Trophoblast cell (in vitro differentiated cells and primary cell): ENCODE data around the gene SNTG2.

Experiments
- DNase-seq, 2 donors: peaks; one replicate each; pipeline ENCODE4 v3.0.0-alpha.2; 2016
- H2AFZ ChIP-seq: 2 replicates; pipeline ENCODE4 v1.6.1; 2013; ENCODE audit warnings: low read length, moderate library complexity, mild to moderate bottlenecking; ENCODE audit not compliant: insufficient read depth, poor library complexity
- H2AK5ac ChIP-seq: 2 replicates; pipeline ENCODE4 v1.6.1; 2013; ENCODE audit warnings: mild to moderate bottlenecking, low read length
- H2BK120ac ChIP-seq: 2 replicates; pipeline ENCODE4 v1.6.1; 2013; ENCODE audit warnings: low read length, mild to moderate bottlenecking, moderate library complexity; ENCODE audit not compliant: insufficient read depth, poor library complexity
- H2BK12ac ChIP-seq: 2 replicates; pipeline ENCODE4 v1.6.1; 2013; ENCODE audit warnings: mild to moderate bottlenecking, low read length, moderate library complexity
- H2BK5ac ChIP-seq: 2 replicates; pipeline ENCODE4 v1.6.1; 2013; ENCODE audit warnings: low read length, low read depth, moderate library complexity, mild to moderate bottlenecking; ENCODE audit not compliant: poor library complexity
- H3K14ac ChIP-seq: 2 replicates; pipeline ENCODE4 v1.6.1; 2013; ENCODE audit warnings: mild to moderate bottlenecking, low read length
- H3K18ac ChIP-seq: 2 replicates; pipeline ENCODE4 v1.6.1; 2013; ENCODE audit warnings: mild to moderate bottlenecking, low read length
- H3K23ac ChIP-seq: 2 replicates; pipeline ENCODE4 v1.6.1; 2013; ENCODE audit warnings: low read length
- H3K27ac ChIP-seq: 2 replicates; pipeline ENCODE4 v1.5.1; 2013; ENCODE audit warnings: low read depth, mild to moderate bottlenecking, inconsistent platforms, low read length, moderate library complexity
- H3K27me3 ChIP-seq: 2 replicates; pipeline ENCODE4 v1.6.1; 2013; ENCODE audit warnings: inconsistent platforms, mild to moderate bottlenecking, low read length, moderate library complexity; ENCODE audit not compliant: insufficient read depth
- H3K36me3 ChIP-seq, 2 experiments: 1 replicate in 1 of 2; 2 replicates in 1 of 2; pipeline ENCODE4 v1.6.1; 2013; ENCODE audit warnings: low read length in 2 of 2, mild to moderate bottlenecking in 2 of 2, moderate library complexity in 1 of 2; ENCODE audit not compliant: insufficient read depth in 2 of 2, control insufficient read depth in 1 of 2
- H3K4ac ChIP-seq: 2 replicates; pipeline ENCODE4 v1.6.1; 2013; ENCODE audit warnings: low read depth, mild to moderate bottlenecking, low read length, moderate library complexity
- H3K4me1 ChIP-seq, 2 experiments: 1 replicate in 1 of 2; 2 replicates in 1 of 2; pipeline ENCODE4 v1.6.1; 2013; ENCODE audit warnings: low read length in 2 of 2, mild to moderate bottlenecking in 2 of 2, moderate library complexity in 1 of 2; ENCODE audit not compliant: insufficient read depth in 2 of 2, control insufficient read depth in 1 of 2
- H3K4me2 ChIP-seq: 2 replicates; pipeline ENCODE4 v1.6.1; 2013; ENCODE audit warnings: inconsistent platforms, mild to moderate bottlenecking, low read length, moderate library complexity
- H3K4me3 ChIP-seq: 2 replicates; pipeline ENCODE4 v1.5.1; 2013; ENCODE audit warnings: mild to moderate bottlenecking, low read depth, low read length, inconsistent platforms
- H3K79me1 ChIP-seq: one replicate; pipeline ENCODE4 v1.6.1; 2013; ENCODE audit warnings: low read length
- H3K79me2 ChIP-seq: 2 replicates; pipeline ENCODE4 v1.6.1; 2013; ENCODE audit warnings: low read length, mild to moderate bottlenecking; ENCODE audit not compliant: control insufficient read depth, insufficient read depth, poor library complexity
- H3K9ac ChIP-seq: 2 replicates; pipeline ENCODE4 v1.6.1; 2013; ENCODE audit warnings: mild to moderate bottlenecking, low read length
- H3K9me3 ChIP-seq: 2 replicates; pipeline ENCODE4 v1.6.1; 2013; ENCODE audit warnings: low read depth, mild to moderate bottlenecking, control low read depth, inconsistent platforms, low read length; ENCODE audit not compliant: insufficient read depth
- H4K12ac ChIP-seq: 2 replicates; pipeline ENCODE4 v1.6.1; 2013; ENCODE audit warnings: low read depth, mild to moderate bottlenecking, low read length, moderate library complexity
- H4K8ac ChIP-seq: 2 replicates; pipeline ENCODE4 v1.6.1; 2013; ENCODE audit warnings: low read depth, mild to moderate bottlenecking, low read length, moderate library complexity
- H4K91ac ChIP-seq: one replicate; pipeline ENCODE4 v1.6.1; 2013; ENCODE audit warnings: low read depth, mild to moderate bottlenecking, low read length, moderate library complexity
- WGBS: extraction: QIAGEN DNeasy Blood & Tissue Kit; methylation state at CpG from one replicate; pipeline ENCODE4 v1.1.7; 2013; ENCODE audit warnings: missing lambda C conversion rate; ENCODE audit not compliant: insufficient read length, insufficient coverage; ENCODE audit errors: extremely low coverage; 5-methylcytosine and 5-hydroxymethylcytosine counted together

SNTG2 gene

DNA sequence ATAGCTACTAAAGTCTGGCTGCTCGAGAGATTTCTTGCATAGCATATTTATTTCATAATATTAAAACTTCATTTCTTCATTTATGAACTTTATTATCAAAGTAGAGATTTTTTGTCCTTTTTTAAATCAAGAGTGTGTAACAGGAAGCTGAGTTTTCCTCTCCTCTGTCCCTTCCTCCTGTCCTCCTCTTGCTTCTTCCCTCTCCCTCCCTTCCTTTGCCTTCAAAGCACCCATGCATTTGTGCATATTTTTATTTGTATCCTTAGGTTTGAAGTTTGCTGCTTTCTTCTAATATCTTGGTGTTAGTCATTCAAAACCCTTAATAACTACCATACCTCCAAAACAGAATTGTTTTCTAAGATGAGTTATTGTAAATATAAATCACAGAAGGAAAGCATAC is 174.6 kb downstream of the SNTG2 start:
- Histone ChIP-seq H4K91ac (no peak overlapping the region), H3K9ac (no peak overlapping the region), H2BK12ac (no peak overlapping the region), H3K4me3 (no peak overlapping the region), H3K27me3 (no peaks in the 10 kb centered on the region), H2AFZ (no peak overlapping the region), H3K4me1 (no peaks in the 10 kb centered on the region), H3K27ac (no peak overlapping the region), H3K14ac (no peak overlapping the region), H3K79me2 (no peaks in the 10 kb centered on the region), H2BK120ac (no peak overlapping the region), H3K36me3 (no peaks in the 10 kb centered on the region), H2AK5ac (no peak overlapping the region), H2BK5ac (no peak overlapping the region), H3K9me3 (no peaks in the 10 kb centered on the region), H3K79me1 (no peaks in the 10 kb centered on the region), H3K4ac (no peak overlapping the region), H3K18ac (no peak overlapping the region), H4K8ac (no peak overlapping the region), H4K12ac (no peak overlapping the region), H3K23ac (no peak overlapping the region), H3K4me2 (no peak overlapping the region)
- no peak for DNase-seq
- WGBS: no CpG with 5 or more reads among the region's 1 CpG

DNA sequence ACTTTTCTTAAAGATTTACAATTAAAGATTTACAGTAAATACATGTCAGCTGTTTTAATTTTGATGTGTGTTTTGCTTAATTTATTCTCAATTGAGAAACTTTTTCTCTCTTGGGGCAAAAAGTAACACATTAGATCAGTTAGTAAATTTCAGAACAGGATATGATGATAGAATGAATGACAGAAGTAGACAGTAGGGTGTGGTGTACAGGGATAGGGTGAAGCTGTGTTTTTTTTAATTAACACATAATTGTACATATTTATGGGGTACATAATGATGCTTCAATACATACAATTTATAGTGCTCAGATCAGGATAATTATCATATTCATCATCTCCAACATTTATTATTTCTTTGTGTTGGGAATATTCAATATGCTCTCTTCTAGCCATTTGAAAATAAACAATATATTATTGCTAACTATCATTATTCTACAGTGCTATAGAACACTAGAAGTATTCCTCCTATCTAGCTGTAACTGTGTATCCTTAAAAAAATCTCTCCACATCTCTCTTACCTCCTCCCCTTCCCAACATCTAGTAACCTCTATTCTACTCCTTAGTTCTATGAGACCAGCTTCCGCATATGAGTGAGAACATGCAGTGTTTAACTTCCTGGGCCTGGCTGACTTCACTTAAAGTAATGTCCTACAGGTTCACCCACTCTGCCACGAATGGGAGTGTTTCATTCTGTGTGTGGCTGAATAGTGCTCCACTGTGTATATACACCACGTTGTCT is 175.2 kb downstream of the SNTG2 start:
- no CpG with 5 or more reads among the region's 3 CpGs for WGBS
- H3K36me3 ChIP-seq: no peaks in the 10 kb centered on the region
- H3K9ac ChIP-seq: no peak overlapping the region
- no peak overlapping the region for H3K4ac ChIP-seq
- H3K4me2 ChIP-seq: no peak overlapping the region
- no peak overlapping the region for H2BK5ac ChIP-seq
- H4K12ac ChIP-seq: no peak overlapping the region
- H3K27ac ChIP-seq: no peak overlapping the region
- DNase-seq: no peak
- H3K4me3 ChIP-seq: no peak overlapping the region
- H2BK12ac ChIP-seq: no peak overlapping the region
- H3K18ac ChIP-seq: no peak overlapping the region
- no peak overlapping the region for H3K14ac ChIP-seq
- H3K27me3 ChIP-seq: no peaks in the 10 kb centered on the region
- H2AK5ac ChIP-seq: no peak overlapping the region
- no peak overlapping the region for H2AFZ ChIP-seq
- H3K79me2 ChIP-seq: no peaks in the 10 kb centered on the region
- no peak overlapping the region for H4K8ac ChIP-seq
- no peak overlapping the region for H2BK120ac ChIP-seq
- no peaks in the 10 kb centered on the region for H3K4me1 ChIP-seq
- H3K9me3 ChIP-seq: no peaks in the 10 kb centered on the region
- H4K91ac ChIP-seq: no peak overlapping the region
- H3K23ac ChIP-seq: no peak overlapping the region
- no peaks in the 10 kb centered on the region for H3K79me1 ChIP-seq

DNA sequence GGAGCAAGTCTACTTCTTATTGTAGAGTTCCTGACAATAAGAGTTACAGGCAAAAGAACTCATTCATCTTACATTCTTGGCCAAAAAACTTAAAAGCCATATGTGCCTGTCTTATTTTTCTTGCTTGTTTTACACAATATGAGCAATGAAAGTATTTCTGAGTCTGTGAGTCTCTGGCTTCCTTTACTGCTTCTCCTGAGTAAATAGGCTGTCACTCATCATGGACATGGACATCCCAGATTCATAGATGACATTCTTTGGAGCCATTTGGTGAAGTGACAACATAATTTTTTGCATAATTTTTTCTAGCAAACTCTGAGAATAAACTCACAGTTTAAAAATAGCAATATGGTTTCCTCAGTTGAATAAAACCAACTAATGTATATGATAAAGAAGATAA is 179.3 kb downstream of the SNTG2 start:
- Histone ChIP-seq H2BK5ac (no peak overlapping the region), H3K79me2 (no peaks in the 10 kb centered on the region), H3K79me1 (no peaks in the 10 kb centered on the region), H3K9ac (no peak overlapping the region), H3K4me1 (no peaks in the 10 kb centered on the region), H3K4me2 (no peak overlapping the region), H3K27ac (no peak overlapping the region), H3K36me3 (no peaks in the 10 kb centered on the region), H3K27me3 (no peaks in the 10 kb centered on the region), H2AK5ac (no peak overlapping the region), H4K12ac (no peak overlapping the region), H3K4me3 (no peak overlapping the region), H2BK12ac (no peak overlapping the region), H3K18ac (no peak overlapping the region), H3K9me3 (no peaks in the 10 kb centered on the region), H4K8ac (no peak overlapping the region), H3K4ac (no peak overlapping the region), H3K23ac (no peak overlapping the region), H3K14ac (no peak overlapping the region), H2BK120ac (no peak overlapping the region), H4K91ac (no peak overlapping the region), H2AFZ (no peak overlapping the region)
- no peak for DNase-seq

DNA sequence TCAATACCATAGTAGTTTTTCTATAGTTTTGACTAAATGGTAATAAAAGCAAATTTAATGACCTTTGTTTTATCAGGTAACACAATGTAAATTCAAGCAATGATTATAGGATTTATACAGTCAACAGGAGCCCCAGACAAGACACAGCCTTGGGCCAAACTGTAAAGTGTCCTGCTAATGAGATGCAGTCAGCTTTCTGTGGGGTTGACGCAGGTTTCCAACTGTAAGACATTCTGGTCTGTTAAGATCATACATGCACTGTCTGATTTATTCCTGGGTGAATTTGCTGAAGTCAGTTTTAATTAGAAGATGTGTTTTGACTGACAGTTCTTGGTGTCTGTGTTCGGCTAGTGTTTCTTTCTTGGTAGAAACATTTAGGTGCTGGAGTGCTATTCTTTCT is 180.3 kb downstream of the SNTG2 start:
- no peak overlapping the region for H4K8ac ChIP-seq
- no peak for DNase-seq
- no peak overlapping the region for H2AFZ ChIP-seq
- H2AK5ac ChIP-seq: no peak overlapping the region
- H3K9me3 ChIP-seq: no peaks in the 10 kb centered on the region
- no peak overlapping the region for H2BK120ac ChIP-seq
- H4K91ac ChIP-seq: no peak overlapping the region
- no peak overlapping the region for H3K27ac ChIP-seq
- no peak overlapping the region for H3K4me2 ChIP-seq
- no peaks in the 10 kb centered on the region for H3K79me1 ChIP-seq
- H3K4ac ChIP-seq: no peak overlapping the region
- no peak overlapping the region for H3K4me3 ChIP-seq
- no peak overlapping the region for H3K9ac ChIP-seq
- no peaks in the 10 kb centered on the region for H3K4me1 ChIP-seq
- H3K23ac ChIP-seq: no peak overlapping the region
- H3K14ac ChIP-seq: no peak overlapping the region
- H3K27me3 ChIP-seq: no peaks in the 10 kb centered on the region
- no peak overlapping the region for H3K18ac ChIP-seq
- H2BK12ac ChIP-seq: no peak overlapping the region
- no peak overlapping the region for H4K12ac ChIP-seq
- H3K79me2 ChIP-seq: no peaks in the 10 kb centered on the region
- no CpG with 5 or more reads among the region's 2 CpGs for WGBS
- no peaks in the 10 kb centered on the region for H3K36me3 ChIP-seq
- H2BK5ac ChIP-seq: no peak overlapping the region
